ENCODE data around the gene DAW1. TPM values are rescaled to one million over a fixed set of nuclear protein-coding genes. Genes with fewer than 3 reads are reported as not detected.

The DAW1 gene
- total and polyA plus RNA-seq, 4 donors: not detected

- no peak for DNase-seq (ENCODE audit: low spot score)
Measured at GRCh38 chr2:227888289-227888688, 16.9 kb downstream of the DAW1 start.

GRCh38 chr2:227889336-227889735 is 17.9 kb downstream of the DAW1 start:
- no peak overlapping the region for H3K27ac ChIP-seq (ENCODE audit: low read depth in 1 of 2, low read length in 2 of 2)
- no peak overlapping the region for H3K4me3 ChIP-seq (ENCODE audit: low read depth in 1 of 3, low read length in 3 of 3)
- H3K27me3 ChIP-seq (ENCODE audit: control insufficient read depth in 4 of 4, insufficient read depth in 4 of 4, low read length in 3 of 4): no peaks in the 10 kb centered on the region
- no peak overlapping the region for H3K9ac ChIP-seq (ENCODE audit: low read depth in 1 of 2, low read length in 2 of 2)
- WGBS: 93% methylated on average over 5 of the region's 5 CpGs
- H3K4me1 ChIP-seq (ENCODE audit: control insufficient read depth in 4 of 4, insufficient read depth in 4 of 4, low read length in 3 of 4): no peaks in the 10 kb centered on the region
- TF ChIP-seq RAD21 (IDR thresholded peaks at IDR 0.05): no peak
- TF ChIP-seq HNF4A (conservative IDR thresholded peaks at IDR 0.05): no peak
- no peak for TF ChIP-seq FOXA1 (IDR thresholded peaks at IDR 0.05)
- TF ChIP-seq HNF4G (IDR thresholded peaks at IDR 0.05): no peak
- no peak for TF ChIP-seq FOXA2 (IDR thresholded peaks at IDR 0.05)
- no peak for TF ChIP-seq REST (IDR thresholded peaks at IDR 0.05)
- TF ChIP-seq SP1 (IDR thresholded peaks at IDR 0.05): no peak
- TF ChIP-seq ATF3 (IDR thresholded peaks at IDR 0.05): no peak
- no peaks in the 10 kb centered on the region for H3K9me3 ChIP-seq (ENCODE audit: control insufficient read depth in 4 of 4, low read length in 3 of 4)
- no peak for DNase-seq (ENCODE audit: low spot score)
- H3K36me3 ChIP-seq (ENCODE audit: control insufficient read depth in 4 of 4, insufficient read depth in 3 of 4, low read depth in 1 of 4, low read length in 3 of 4): no peaks in the 10 kb centered on the region

More at GRCh38 chr2:227888289-227888688, 16.9 kb downstream of the DAW1 start:
- Histone ChIP-seq H3K27ac (ENCODE audit: low read depth in 1 of 2, low read length in 2 of 2) (no peak overlapping the region), H3K9me3 (ENCODE audit: control insufficient read depth in 4 of 4, low read length in 3 of 4) (no peaks in the 10 kb centered on the region), H3K9ac (ENCODE audit: low read depth in 1 of 2, low read length in 2 of 2) (no peak overlapping the region), H3K4me1 (ENCODE audit: control insufficient read depth in 4 of 4, insufficient read depth in 4 of 4, low read length in 3 of 4) (no peaks in the 10 kb centered on the region), H3K4me3 (ENCODE audit: low read depth in 1 of 3, low read length in 3 of 3) (no peak overlapping the region), H3K36me3 (ENCODE audit: control insufficient read depth in 4 of 4, insufficient read depth in 3 of 4, low read depth in 1 of 4, low read length in 3 of 4) (no peaks in the 10 kb centered on the region), H3K27me3 (ENCODE audit: control insufficient read depth in 4 of 4, insufficient read depth in 4 of 4, low read length in 3 of 4) (no peaks in the 10 kb centered on the region)
- 18% methylated on average over 5 of the region's 5 CpGs for WGBS
- TF ChIP-seq GABPA (IDR thresholded peaks at IDR 0.05 in 1 of 2, conservative IDR thresholded peaks at IDR 0.05 in 1 of 2) (no peak), SP1 (IDR thresholded peaks at IDR 0.05) (no peak), ATF3 (IDR thresholded peaks at IDR 0.05) (no peak), FOXA2 (IDR thresholded peaks at IDR 0.05) (no peak), RXRA (IDR thresholded peaks at IDR 0.05) (no peak), NR2F2 (IDR thresholded peaks at IDR 0.05) (no peak), HNF4G (IDR thresholded peaks at IDR 0.05) (no peak), REST (IDR thresholded peaks at IDR 0.05) (no peak), CTCF (IDR thresholded peaks at IDR 0.05; ENCODE audit: low read depth, low read length, missing input control) (no peak), JUND (IDR thresholded peaks at IDR 0.05) (no peak)
